ENCODE measurements around the gene URB1. TPM values are rescaled to one million over a fixed set of nuclear protein-coding genes. Genes with fewer than 3 reads are reported as not detected.
A peak's percentile ranks its signal among the peaks of the same experiment; 100 is the strongest.

Gene URB1
- total and polyA plus RNA-seq, 9 of the 15 experiments (the other 6 are each of a cell fraction or from before 2014, with no cell fraction given), result 0.97 to 53.6 (median 21.5) TPM

- no peak for TF ChIP-seq CHD1 (IDR thresholded peaks at IDR 0.05; ENCODE audit: low read length)
- TF ChIP-seq, protein P1, sequence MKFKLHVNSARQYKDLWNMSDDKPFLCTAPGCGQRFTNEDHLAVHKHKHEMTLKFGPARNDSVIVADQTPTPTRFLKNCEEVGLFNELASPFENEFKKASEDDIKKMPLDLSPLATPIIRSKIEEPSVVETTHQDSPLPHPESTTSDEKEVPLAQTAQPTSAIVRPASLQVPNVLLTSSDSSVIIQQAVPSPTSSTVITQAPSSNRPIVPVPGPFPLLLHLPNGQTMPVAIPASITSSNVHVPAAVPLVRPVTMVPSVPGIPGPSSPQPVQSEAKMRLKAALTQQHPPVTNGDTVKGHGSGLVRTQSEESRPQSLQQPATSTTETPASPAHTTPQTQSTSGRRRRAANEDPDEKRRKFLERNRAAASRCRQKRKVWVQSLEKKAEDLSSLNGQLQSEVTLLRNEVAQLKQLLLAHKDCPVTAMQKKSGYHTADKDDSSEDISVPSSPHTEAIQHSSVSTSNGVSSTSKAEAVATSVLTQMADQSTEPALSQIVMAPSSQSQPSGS (CRISPR knock-in tag; IDR thresholded peaks at IDR 0.05), result no peak
- no peak for TF ChIP-seq SP1 (CRISPR knock-in tag; IDR thresholded peaks at IDR 0.05)
- no peak for TF ChIP-seq MYBL2 (IDR thresholded peaks at IDR 0.05; ENCODE audit: low read depth)
- no peak for TF ChIP-seq MYBL2 (CRISPR knock-in tag; IDR thresholded peaks at IDR 0.05; ENCODE audit: borderline replicate concordance)
- TF ChIP-seq ZKSCAN1 (IDR thresholded peaks at IDR 0.05; ENCODE audit: low read depth, low read length), result peak; percentile 5; the same call in 1 of the 2 replicates
- TF ChIP-seq U2AF1 (optimal IDR thresholded peaks at IDR 0.05; ENCODE audit: low read depth, low read length), result no peak
- no peak for TF ChIP-seq XRCC5 (IDR thresholded peaks at IDR 0.05; ENCODE audit: low read depth, low read length)
- no peak for TF ChIP-seq SMARCA4 (IDR thresholded peaks at IDR 0.05)
- WGBS (ENCODE audit: insufficient coverage, low coverage, missing lambda C conversion rate), result 89% methylated on average over 6 of the region's 6 CpGs
- CTCF ChIA-PET (ENCODE audit: low intra/inter-chr PET ratio), result no interaction called here
- Histone ChIP-seq H3K79me2 (ENCODE audit: control insufficient read depth, insufficient read depth, low read length) (no peaks in the 10 kb centered on the region; the same call in 2 of the 3 replicates), H3K27ac (ENCODE audit: extremely low read depth, low read depth, low read length) (no peak overlapping the region), H3K4me1 (replicated peaks in 1 of 2; ENCODE audit: control insufficient read depth in 2 of 2, insufficient read depth in 2 of 2, low read length in 2 of 2) (no peaks in the 10 kb centered on the region), H3K36me3 (ENCODE audit: control insufficient read depth, insufficient read depth, low read length) (peaks cover 100% of the 10 kb centered on the region), H3K4me2 (ENCODE audit: insufficient read depth, low read length) (no peak overlapping the region), H3K9me1 (ENCODE audit: control insufficient read depth, insufficient read depth, low read length) (no peaks in the 10 kb centered on the region), H2AFZ (ENCODE audit: low read depth, low read length) (no peak overlapping the region), H4K20me1 (replicated peaks; ENCODE audit: control insufficient read depth, insufficient read depth, low read length) (0 out of 2 replicates have a peak, but pooled peaks cover 4% of the 10 kb centered on the region), H3K4me3 (no peak overlapping the region), H3K27me3 (ENCODE audit: control insufficient read depth in 2 of 2, insufficient read depth in 2 of 2, low read length in 2 of 2) (no peaks in the 10 kb centered on the region), H3K9ac (ENCODE audit: insufficient read depth in 1 of 2, low read depth in 2 of 2, low read length in 2 of 2) (no peak overlapping the region), H3K9me3 (replicated peaks; ENCODE audit: control insufficient read depth, insufficient read depth, low read depth, low read length) (no peaks in the 10 kb centered on the region)
- BruUV-seq (replicated peaks), result TSS peak; percentile 5
- DNase-seq (ENCODE audit: extremely low read depth in 1 of 4, low spot score in 3 of 4) (no peak), FAIRE-seq (no peak), ATAC-seq (no peak)
- POLR2A ChIA-PET, result interaction anchor here (0.7 kb wide), 1 partner anchor 346 kb away, joined by 3 read pairs; no protein-coding TSS in a partner anchor
- intact Hi-C loops (cut with micrococcal nuclease) (no loop called here), in situ Hi-C loops (cut with MboI) (no loop called here)
These were observed 21.6 kb downstream of the URB1 start for GRCh38 chr21:32370998-32371766.
